LNCaP clone FGC (cell line): Measurements from ENCODE around the gene TMC1.
"Not testable (repeated sequence)": the region's sequence is repeated elsewhere in the genome, so short reads cannot be mapped to it uniquely, and the experiment has no call there.

Experiments
- DNase-seq: peaks from one replicate; pipeline ENCODE4 v3.0.0-alpha.2; 2011; ENCODE audit warnings: low read depth
- H3K4me3 ChIP-seq: 2 replicates; pipeline ENCODE4 v1.5.1; 2011; ENCODE audit warnings: mild to moderate bottlenecking, low read depth, low read length, control low read depth
- TF ChIP-seq, protein P1 (sequence below): IDR thresholded peaks from 2 replicates; pipeline ENCODE4 v1.5.1; 2012; ENCODE audit warnings: mild to moderate bottlenecking; ENCODE audit not compliant: control insufficient read depth, insufficient read depth; ENCODE audit errors: extremely low read depth

The TMC1 gene

DNA sequence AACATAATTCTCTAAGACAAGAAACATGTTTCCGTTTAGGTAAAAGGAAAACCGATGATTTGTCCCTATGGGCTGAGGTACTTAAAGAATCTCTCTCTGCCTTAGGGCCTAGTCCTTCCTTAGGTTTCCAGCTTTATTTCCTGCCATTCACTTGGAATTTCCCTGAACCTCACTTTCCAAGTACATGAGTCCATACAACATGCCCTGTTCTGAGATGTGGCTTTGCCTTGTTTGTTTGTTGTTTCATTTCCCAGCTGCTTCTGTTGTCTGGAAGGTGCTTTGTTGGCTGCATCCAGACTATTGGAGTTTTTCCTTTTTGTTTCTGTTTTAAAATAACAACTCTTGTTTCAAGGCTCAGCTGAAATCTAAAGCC is 336.2 kb downstream of the TMC1 start:
- H3K4me3 ChIP-seq, result no peak overlapping the region
- no peak for DNase-seq
- TF ChIP-seq, protein P1, sequence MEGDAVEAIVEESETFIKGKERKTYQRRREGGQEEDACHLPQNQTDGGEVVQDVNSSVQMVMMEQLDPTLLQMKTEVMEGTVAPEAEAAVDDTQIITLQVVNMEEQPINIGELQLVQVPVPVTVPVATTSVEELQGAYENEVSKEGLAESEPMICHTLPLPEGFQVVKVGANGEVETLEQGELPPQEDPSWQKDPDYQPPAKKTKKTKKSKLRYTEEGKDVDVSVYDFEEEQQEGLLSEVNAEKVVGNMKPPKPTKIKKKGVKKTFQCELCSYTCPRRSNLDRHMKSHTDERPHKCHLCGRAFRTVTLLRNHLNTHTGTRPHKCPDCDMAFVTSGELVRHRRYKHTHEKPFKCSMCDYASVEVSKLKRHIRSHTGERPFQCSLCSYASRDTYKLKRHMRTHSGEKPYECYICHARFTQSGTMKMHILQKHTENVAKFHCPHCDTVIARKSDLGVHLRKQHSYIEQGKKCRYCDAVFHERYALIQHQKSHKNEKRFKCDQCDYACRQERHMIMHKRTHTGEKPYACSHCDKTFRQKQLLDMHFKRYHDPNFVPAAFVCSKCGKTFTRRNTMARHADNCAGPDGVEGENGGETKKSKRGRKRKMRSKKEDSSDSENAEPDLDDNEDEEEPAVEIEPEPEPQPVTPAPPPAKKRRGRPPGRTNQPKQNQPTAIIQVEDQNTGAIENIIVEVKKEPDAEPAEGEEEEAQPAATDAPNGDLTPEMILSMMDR, result no peak

DNA sequence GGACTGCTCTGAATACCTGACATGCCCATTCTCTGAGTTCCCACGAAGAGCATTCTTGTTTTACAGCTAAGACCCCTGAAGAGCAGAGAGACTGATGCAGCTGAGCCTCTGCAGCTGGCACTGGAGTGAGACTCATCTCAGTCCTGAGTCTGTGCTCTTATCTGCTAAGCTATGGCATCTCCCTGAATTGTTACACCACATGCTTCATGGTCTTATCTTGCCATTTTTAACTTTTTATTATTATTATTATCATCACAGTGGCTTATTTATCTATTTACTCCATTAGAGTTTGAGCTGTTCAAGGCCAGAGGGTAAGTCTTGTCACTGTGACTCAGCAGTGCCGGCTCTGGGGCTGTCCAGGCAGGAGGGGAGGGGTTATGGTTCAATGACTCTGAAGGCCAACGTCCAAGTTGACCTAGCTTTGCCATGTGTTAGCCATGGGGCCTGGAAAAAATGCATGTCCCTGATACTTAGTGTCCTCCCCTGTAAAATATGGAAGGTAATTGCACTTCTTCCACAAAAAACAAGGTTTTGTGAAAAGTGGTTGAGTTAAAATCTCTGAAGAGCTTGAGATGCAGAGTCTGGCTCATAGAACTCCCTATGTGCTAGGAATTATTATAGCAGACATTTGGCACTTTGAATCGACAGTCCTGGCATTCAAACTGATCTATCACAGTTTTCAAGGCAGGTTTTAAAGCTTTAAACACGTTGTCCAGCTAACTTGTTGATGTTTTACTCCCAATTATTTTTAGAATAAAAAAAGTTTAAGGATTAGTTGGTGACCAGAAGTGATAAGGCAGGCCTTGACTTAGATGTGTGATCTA is 336.9 kb downstream of the TMC1 start:
- no peak for DNase-seq
- TF ChIP-seq, protein P1, result no peak
- H3K4me3 ChIP-seq, result no peak overlapping the region

DNA sequence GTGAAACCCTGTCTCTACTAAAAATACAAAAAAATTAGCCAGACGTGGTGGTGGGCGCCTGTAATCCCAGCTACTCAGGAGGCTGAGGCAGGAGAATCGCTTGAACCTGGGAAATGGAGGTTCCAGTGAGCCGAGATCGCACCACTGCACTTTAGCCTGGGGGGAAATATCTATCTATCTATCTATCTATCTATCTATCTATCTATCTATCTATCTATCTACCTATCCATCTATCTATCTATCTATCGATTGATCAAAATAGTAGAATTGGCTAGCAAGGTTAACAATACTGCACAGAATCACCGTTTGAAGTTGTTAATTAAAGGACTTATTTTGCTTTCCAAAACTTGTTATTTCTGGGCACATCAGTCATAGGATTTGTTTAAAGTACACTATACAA is 341.4 kb downstream of the TMC1 start:
- not testable (repeated sequence) for H3K4me3 ChIP-seq, DNase-seq

DNA sequence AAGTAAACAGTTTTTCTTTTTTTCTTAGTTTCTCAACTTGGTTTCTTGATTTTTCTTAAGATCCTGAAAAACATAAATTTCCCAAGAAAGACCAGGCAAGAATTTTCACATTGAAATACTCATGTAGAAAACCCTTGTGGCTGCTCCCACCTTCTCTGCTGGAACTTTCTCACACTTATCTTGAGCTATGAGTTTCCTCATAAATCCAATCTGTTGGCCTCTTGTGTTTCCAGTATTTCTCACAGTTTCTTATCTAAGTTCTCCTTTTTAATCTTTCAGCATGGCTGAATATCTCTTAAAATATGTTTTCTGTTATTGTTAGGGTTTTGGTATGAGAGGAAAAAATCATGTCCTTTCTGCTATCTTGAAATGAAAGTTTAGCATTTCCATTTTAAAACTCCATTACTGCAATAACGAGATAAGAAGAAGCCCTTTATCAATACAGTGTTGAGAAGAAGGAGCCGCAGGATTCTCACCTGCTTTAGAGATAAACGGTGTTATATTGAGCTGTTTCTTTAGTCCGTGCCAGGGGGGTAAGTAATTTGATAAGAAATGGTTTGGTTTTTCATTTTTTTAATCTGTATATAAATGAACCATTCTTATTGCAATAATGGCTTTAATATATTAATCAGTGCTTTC is 342.2 kb downstream of the TMC1 start:
- no peak overlapping the region for H3K4me3 ChIP-seq
- TF ChIP-seq, protein P1, result no peak
- no peak for DNase-seq

DNA sequence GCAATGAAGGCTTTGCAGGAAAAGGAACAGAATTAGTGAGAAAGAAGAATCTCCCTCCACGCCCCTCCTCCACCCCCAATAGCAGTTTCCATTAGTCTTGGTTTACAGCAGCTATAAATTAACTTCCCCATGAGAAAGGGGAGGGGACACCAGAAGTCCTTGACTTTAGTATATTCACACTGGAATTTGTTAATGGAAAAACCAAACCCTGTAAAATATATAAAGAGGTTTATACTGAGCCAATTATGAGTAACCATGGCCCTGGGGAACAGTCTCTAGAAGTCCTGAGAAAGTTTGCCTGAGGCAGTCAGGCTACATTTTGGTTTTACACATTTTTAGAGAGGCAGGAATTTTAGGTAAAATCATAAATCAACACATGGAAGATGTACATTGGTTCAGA is 342.9 kb downstream of the TMC1 start:
- no peak overlapping the region for H3K4me3 ChIP-seq
- TF ChIP-seq, protein P1, result no peak
- no peak for DNase-seq

DNA sequence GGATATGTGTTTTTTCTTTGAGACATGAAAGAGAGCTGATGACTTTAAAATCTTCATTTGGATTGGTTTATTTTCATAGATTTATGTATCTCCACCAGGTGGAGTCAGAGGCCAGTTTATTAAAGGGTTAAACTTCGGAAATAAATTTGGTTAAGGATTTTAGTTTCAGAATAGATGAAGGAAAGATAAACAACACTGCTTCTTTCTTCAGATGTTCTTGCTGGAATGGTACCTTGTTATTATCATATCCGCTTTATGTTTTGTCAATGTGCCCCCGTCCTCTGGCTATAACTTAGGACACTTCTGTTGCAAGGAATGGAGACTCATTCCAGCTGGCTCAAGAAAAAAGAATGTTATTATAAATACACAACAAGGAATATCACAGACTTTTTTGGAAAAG is 350.3 kb downstream of the TMC1 start:
- H3K4me3 ChIP-seq, result no peak overlapping the region
- DNase-seq, result no peak
- TF ChIP-seq, protein P1, result 0 out of 2 replicates have a peak, but pooled peaks have one; percentile 32

DNA sequence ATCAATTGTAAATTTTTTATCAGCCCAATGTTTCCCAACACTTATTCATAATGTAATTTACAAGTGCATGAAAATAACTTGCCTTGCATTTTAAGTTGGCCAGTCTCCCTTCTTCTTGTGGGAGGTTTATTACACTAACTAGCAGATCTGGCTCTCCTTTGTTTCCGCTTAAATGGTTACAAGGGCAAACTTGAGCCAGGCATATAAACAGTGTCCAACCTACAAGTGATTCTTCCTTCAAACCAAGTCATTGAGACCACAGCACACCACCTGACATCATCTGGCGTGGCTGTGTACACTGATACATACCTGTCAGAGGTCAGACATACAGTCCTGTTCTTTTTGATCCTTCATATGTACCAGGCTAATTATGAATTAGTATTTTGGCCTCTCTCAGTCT is 351.3 kb downstream of the TMC1 start:
- TF ChIP-seq, protein P1, result no peak
- DNase-seq, result no peak
- H3K4me3 ChIP-seq, result no peak overlapping the region
